BJ (cell line): ENCODE measurements around the gene CTNND2. TPM values are rescaled to one million over a fixed set of nuclear protein-coding genes. Genes with fewer than 3 reads are reported as not detected.

ENCODE experiments used
- CTCF ChIA-PET: fragments of 350-600 bp; formaldehyde crosslinking; extraction: SDS; loops from one replicate; lab custom pipeline; 2021; ENCODE audit warnings: antibody characterized with exemption, inconsistent platforms; lab: Yijun Ruan, JAX
- POLR2A ChIA-PET: fragments of 300-600 bp; sonication (Branson Sonifier 250); formaldehyde crosslinking; extraction: SDS; loops from one replicate; lab custom pipeline; 2021; ENCODE audit warnings: antibody characterized with exemption; lab: Charles Lee
- DNase-seq: peaks from one replicate; pipeline ENCODE4 v3.0.0-alpha.2; 2011; ENCODE audit warnings: low read depth
- H3K27me3 ChIP-seq: 2 replicates; pipeline ENCODE4 v1.6.0; 2011; ENCODE audit warnings: low read length; ENCODE audit not compliant: control insufficient read depth, insufficient read depth
- H3K36me3 ChIP-seq: 2 replicates; pipeline ENCODE4 v1.5.1; 2011; ENCODE audit warnings: low read length; ENCODE audit not compliant: control insufficient read depth, insufficient read depth
- H3K4me3 ChIP-seq: 2 replicates; pipeline ENCODE4 v1.5.1; 2011; ENCODE audit warnings: low read depth, mild to moderate bottlenecking, control low read depth, low read length
- CTCF ChIP-seq: IDR thresholded peaks from 2 replicates; pipeline ENCODE4 v1.5.1; 2011; ENCODE audit warnings: low read depth, mild to moderate bottlenecking, control low read depth, inconsistent platforms, low read length, moderate library complexity; ENCODE audit not compliant: insufficient read depth
- polyA plus RNA-seq: library from polyadenylated mRNA; depleted of rRNA; stranded (reverse); fragments of >200 nt; gene quantifications from 2 replicates; pipeline ENCODE4 v1.2.3, GENCODE V29; 2011

The CTNND2 gene
- polyA plus RNA-seq, 1 experiment: not detected

- no peaks in the 10 kb centered on the region for H3K27me3 ChIP-seq
- H3K36me3 ChIP-seq: no peaks in the 10 kb centered on the region
- POLR2A ChIA-PET: no interaction called here
- CTCF ChIA-PET: no interaction called here
- no peak for DNase-seq
- H3K4me3 ChIP-seq: no peak overlapping the region
- TF ChIP-seq CTCF: no peak
Observed at GRCh38 chr5:11642438-11642837, 261.8 kb downstream of the CTNND2 start.

- ChIA-PET CTCF (no interaction called here), POLR2A (no interaction called here)
- no peak for TF ChIP-seq CTCF
- no peak for DNase-seq
- H3K27me3 ChIP-seq: no peaks in the 10 kb centered on the region
- H3K4me3 ChIP-seq: no peak overlapping the region
- H3K36me3 ChIP-seq: no peaks in the 10 kb centered on the region
Observed at GRCh38 chr5:11640158-11640873, 263.9 kb downstream of the CTNND2 start.

- TF ChIP-seq CTCF: no peak
Observed at GRCh38 chr5:11622785-11623184, 281.5 kb downstream of the CTNND2 start.

GRCh38 chr5:11620172-11620571 is 284.1 kb downstream of the CTNND2 start:
- H3K27me3 ChIP-seq: no peaks in the 10 kb centered on the region
- H3K4me3 ChIP-seq: no peak overlapping the region
- ChIA-PET POLR2A (no interaction called here), CTCF (no interaction called here)
- H3K36me3 ChIP-seq: no peaks in the 10 kb centered on the region
- TF ChIP-seq CTCF: no peak
- DNase-seq: no peak

More at GRCh38 chr5:11622785-11623184, 281.5 kb downstream of the CTNND2 start:
- H3K4me3 ChIP-seq: no peak overlapping the region
- no peaks in the 10 kb centered on the region for H3K36me3 ChIP-seq
- no peaks in the 10 kb centered on the region for H3K27me3 ChIP-seq
- DNase-seq: no peak
- ChIA-PET CTCF (no interaction called here), POLR2A (no interaction called here)

DNA sequence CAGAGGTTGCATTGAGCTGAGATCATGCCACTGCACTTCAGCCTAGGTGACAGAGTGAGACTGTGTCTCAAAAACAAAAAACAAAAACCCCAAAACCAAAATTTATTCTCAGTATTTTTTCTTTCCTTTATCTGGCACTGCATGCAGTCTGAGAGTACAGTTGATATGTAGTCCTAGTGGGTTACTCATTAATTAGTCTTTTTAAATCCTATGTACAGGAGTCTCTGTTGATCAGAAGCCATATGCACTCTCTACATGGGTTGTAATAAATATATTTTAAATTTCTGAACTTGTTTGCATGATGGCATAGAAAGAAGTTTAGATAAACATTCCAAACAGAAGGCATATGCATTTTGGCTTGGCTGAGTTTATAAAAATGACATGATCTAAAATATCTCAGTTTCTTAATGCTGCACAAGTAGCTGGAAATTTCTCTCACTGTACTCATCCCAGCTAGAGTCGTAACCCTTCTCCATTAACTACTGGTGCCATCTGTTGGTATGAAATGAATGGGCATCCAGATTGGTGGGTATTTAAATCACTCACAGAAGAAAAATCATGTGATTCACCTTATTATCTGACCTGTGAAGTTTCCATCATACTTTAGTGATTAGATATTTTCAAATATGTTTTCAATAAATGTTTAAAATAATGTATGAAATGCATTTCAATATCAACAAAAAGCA is 284.8 kb downstream of the CTNND2 start:
- Histone ChIP-seq H3K36me3 (no peaks in the 10 kb centered on the region), H3K27me3 (no peaks in the 10 kb centered on the region), H3K4me3 (no peak overlapping the region)
- TF ChIP-seq CTCF: no peak
- POLR2A ChIA-PET: no interaction called here
- CTCF ChIA-PET: no interaction called here
- DNase-seq: no peak
